H9 (cell line): ENCODE data around the gene PSMA2. TPM values are rescaled to one million over a fixed set of nuclear protein-coding genes. Genes with fewer than 3 reads are reported as not detected.

Experiments used
- DNase-seq: peaks from one replicate; pipeline ENCODE4 v3.0.0-alpha.2; 2017
- H2AFZ ChIP-seq: one replicate; pipeline ENCODE4 v1.6.1; 2013; ENCODE audit warnings: mild to moderate bottlenecking, low read length, control low read depth, moderate library complexity
- H2AK5ac ChIP-seq: 2 replicates; pipeline ENCODE4 v1.6.1; 2013; ENCODE audit warnings: low read length, control low read depth, mixed read lengths; ENCODE audit not compliant: insufficient read length
- H2BK120ac ChIP-seq: one replicate; pipeline ENCODE4 v1.6.1; 2013; ENCODE audit warnings: low read depth, mild to moderate bottlenecking, low read length, control low read depth, inconsistent platforms; ENCODE audit not compliant: poor library complexity, severe bottlenecking
- H2BK12ac ChIP-seq: 2 replicates; pipeline ENCODE4 v1.6.1; 2013; ENCODE audit warnings: low read length, control low read depth, mixed read lengths, low read depth; ENCODE audit not compliant: insufficient read length
- H2BK15ac ChIP-seq: 2 replicates; pipeline ENCODE4 v1.6.1; 2013; ENCODE audit warnings: low read depth, low read length, control low read depth
- H2BK20ac ChIP-seq: one replicate; pipeline ENCODE4 v1.6.1; 2013; ENCODE audit warnings: low read depth, mild to moderate bottlenecking, low read length, control low read depth, inconsistent platforms; ENCODE audit not compliant: poor library complexity, severe bottlenecking
- H2BK5ac ChIP-seq: 2 replicates; pipeline ENCODE4 v1.6.1; 2013; ENCODE audit warnings: low read length, control low read depth, mixed read lengths; ENCODE audit not compliant: insufficient read length
- H3K14ac ChIP-seq: 2 replicates; pipeline ENCODE4 v1.6.1; 2013; ENCODE audit warnings: low read length, control low read depth; ENCODE audit not compliant: insufficient read depth
- H3K18ac ChIP-seq: 2 replicates; pipeline ENCODE4 v1.6.1; 2013; ENCODE audit warnings: low read depth, mild to moderate bottlenecking, mixed read lengths, low read length, control low read depth; ENCODE audit not compliant: insufficient read length
- H3K23ac ChIP-seq: 2 replicates; pipeline ENCODE4 v1.6.1; 2013; ENCODE audit warnings: low read length, control low read depth, mixed read lengths, low read depth; ENCODE audit not compliant: insufficient read length
- H3K23me2 ChIP-seq: 2 replicates; pipeline ENCODE4 v1.6.1; 2013; ENCODE audit warnings: low read depth, mild to moderate bottlenecking, mixed read lengths, low read length, control low read depth; ENCODE audit not compliant: insufficient read length, poor library complexity, severe bottlenecking
- H3K27ac ChIP-seq: 2 replicates; pipeline ENCODE4 v1.5.1; 2013; ENCODE audit warnings: low read length, control low read depth, mixed read lengths, low read depth; ENCODE audit not compliant: insufficient read length
- H3K27me3 ChIP-seq: 2 replicates; pipeline ENCODE4 v1.6.1; 2013; ENCODE audit warnings: low read length, control low read depth, inconsistent platforms; ENCODE audit not compliant: insufficient read depth
- H3K4ac ChIP-seq: 2 replicates; pipeline ENCODE4 v1.6.1; 2013; ENCODE audit warnings: low read depth, mild to moderate bottlenecking, control low read depth, inconsistent platforms, low read length, moderate library complexity
- H3K4me1 ChIP-seq: 2 replicates; pipeline ENCODE4 v1.6.1; 2013; ENCODE audit warnings: low read length, control low read depth, inconsistent platforms; ENCODE audit not compliant: insufficient read depth
- H3K4me2 ChIP-seq: 2 replicates; pipeline ENCODE4 v1.6.1; 2013; ENCODE audit warnings: low read length, control low read depth, mixed read lengths; ENCODE audit not compliant: insufficient read length, insufficient read depth
- H3K56ac ChIP-seq: 2 replicates; pipeline ENCODE4 v1.6.1; 2013; ENCODE audit warnings: low read depth, mild to moderate bottlenecking, mixed read lengths, low read length, control low read depth; ENCODE audit not compliant: insufficient read length
- H3K79me1 ChIP-seq: 2 replicates; pipeline ENCODE4 v1.6.1; 2013; ENCODE audit warnings: low read depth, mild to moderate bottlenecking, moderate library complexity, low read length, control low read depth, inconsistent platforms; ENCODE audit not compliant: insufficient read depth, poor library complexity, severe bottlenecking
- H3K79me2 ChIP-seq: 2 replicates; pipeline ENCODE4 v1.6.1; 2013; ENCODE audit warnings: low read length, control low read depth, inconsistent platforms; ENCODE audit not compliant: insufficient read depth
- H3K9ac ChIP-seq: 2 replicates; pipeline ENCODE4 v1.6.1; 2013; ENCODE audit warnings: low read length, control low read depth, mixed read lengths; ENCODE audit not compliant: insufficient read length; ENCODE audit errors: extremely low read depth
- H3K9me3 ChIP-seq: one replicate; pipeline ENCODE4 v1.6.1; 2013; ENCODE audit warnings: low read depth, low read length, inconsistent platforms; ENCODE audit not compliant: control insufficient read depth
- H3T11ph ChIP-seq: one replicate; pipeline ENCODE4 v1.6.1; 2013; ENCODE audit warnings: mild to moderate bottlenecking, low read length, control low read depth, inconsistent platforms
- H4K20me1 ChIP-seq: one replicate; pipeline ENCODE4 v1.6.1; 2013; ENCODE audit not compliant: control insufficient read depth, insufficient read length, insufficient read depth
- H4K5ac ChIP-seq: 2 replicates; pipeline ENCODE4 v1.6.1; 2013; ENCODE audit warnings: low read depth, mild to moderate bottlenecking, mixed read lengths, low read length, control low read depth; ENCODE audit not compliant: insufficient read length
- H4K8ac ChIP-seq: replicated peaks from 2 replicates; pipeline ENCODE4 v1.6.1; 2013; ENCODE audit warnings: low read length, control low read depth, mixed read lengths, low read depth; ENCODE audit not compliant: insufficient read length
- H4K91ac ChIP-seq: 2 replicates; pipeline ENCODE4 v1.6.1; 2013; ENCODE audit warnings: low read depth, mild to moderate bottlenecking, moderate library complexity, mixed read lengths, low read length, control low read depth; ENCODE audit not compliant: insufficient read length
- H3K27ac Mint-ChIP-seq, 3 experiments: 2 replicates in 2 of 3; 3 replicates in 1 of 3; pipeline ENCODE4 v1.8.0; 2020 to 2021; ENCODE audit warnings: mixed read lengths in 3 of 3, mild to moderate bottlenecking in 1 of 3, moderate library complexity in 1 of 3
- H3K27me3 Mint-ChIP-seq: 2 replicates; pipeline ENCODE4 v1.8.0; 2021; ENCODE audit warnings: low read depth, mild to moderate bottlenecking, moderate library complexity, mixed read lengths
- H3K36me3 Mint-ChIP-seq, 3 experiments: 2 replicates in 2 of 3; 3 replicates in 1 of 3; pipeline ENCODE4 v1.8.0; 2020 to 2021; ENCODE audit warnings: low read depth in 3 of 3, mixed read lengths in 3 of 3; ENCODE audit not compliant: insufficient read depth in 1 of 3
- H3K4me1 Mint-ChIP-seq, 2 experiments: 2 replicates each; pipeline ENCODE4 v1.8.0; 2020; ENCODE audit warnings: mixed read lengths in 2 of 2
- H3K4me3 Mint-ChIP-seq, 2 experiments: 2 replicates in 1 of 2; 3 replicates in 1 of 2; pipeline ENCODE4 v1.8.0; 2020 to 2021; ENCODE audit warnings: mild to moderate bottlenecking in 2 of 2, mixed read lengths in 2 of 2, moderate library complexity in 1 of 2
- H3K9me3 Mint-ChIP-seq, 2 experiments: 2 replicates in 1 of 2; 3 replicates in 1 of 2; pipeline ENCODE4 v1.8.0; 2020; ENCODE audit warnings: mild to moderate bottlenecking in 2 of 2, mixed read lengths in 2 of 2, moderate library complexity in 1 of 2
- CTCF ChIP-seq: fragments of 200-600 bp; sonication (generic); conservative IDR thresholded peaks from 3 replicates; pipeline ENCODE4 v1.8.0; 2021; ENCODE audit warnings: antibody characterized with exemption, mild to moderate bottlenecking
- WGBS: extraction: QIAGEN DNeasy Blood & Tissue Kit; methylation state at CpG from one replicate; pipeline ENCODE4 v1.1.7; 2013; ENCODE audit warnings: missing lambda C conversion rate, low lambda C conversion rate, mixed read lengths; ENCODE audit not compliant: insufficient read length; ENCODE audit errors: extremely low coverage; 5-methylcytosine and 5-hydroxymethylcytosine counted together
- total RNA-seq: library from RNA; stranded (reverse); gene quantifications from 2 replicates; pipeline ENCODE4 v1.2.1, GENCODE V29; 2021

The PSMA2 gene
- total RNA-seq, 1 experiment from 2014 or later = 227 TPM

- Histone ChIP-seq H3K4me1 (no peaks in the 10 kb centered on the region), H2AK5ac (no peak overlapping the region), H3K79me2 (no peaks in the 10 kb centered on the region), H2AFZ (no peak overlapping the region), H3K4me2 (no peak overlapping the region), H2BK12ac (no peak overlapping the region), H3K79me1 (no peaks in the 10 kb centered on the region), H3K27me3 (no peaks in the 10 kb centered on the region), H3K9me3 (no peaks in the 10 kb centered on the region), H3T11ph (no peak overlapping the region), H4K91ac (no peak overlapping the region), H2BK5ac (no peak overlapping the region), H4K5ac (no peak overlapping the region), H2BK120ac (no peak overlapping the region), H3K14ac (no peak overlapping the region), H3K18ac (no peak overlapping the region), H4K8ac (no peak overlapping the region), H2BK20ac (no peak overlapping the region), H3K23me2 (no peaks in the 10 kb centered on the region), H3K9ac (no peak overlapping the region), H3K23ac (no peak overlapping the region), H3K27ac (no peak overlapping the region), H3K56ac (no peak overlapping the region), H4K20me1 (no peaks in the 10 kb centered on the region), H2BK15ac (no peak overlapping the region), H3K4ac (no peak overlapping the region)
- H3K27me3 Mint-ChIP-seq = no peaks in the 10 kb centered on the region
- no peak overlapping the region for H3K27ac Mint-ChIP-seq
- no CpG with 5 or more reads among the region's 4 CpGs for WGBS
- TF ChIP-seq CTCF = no peak
- H3K9me3 Mint-ChIP-seq = peaks cover 19 to 30% of the 10 kb centered on the region in 2 experiments; a peak in 4 of 5 replicates
- DNase-seq = no peak
- H3K4me3 Mint-ChIP-seq = no peak overlapping the region
- H3K4me1 Mint-ChIP-seq = no peaks in the 10 kb centered on the region
- peaks cover 7 to 18% (median 10%) of the 10 kb centered on the region in 3 experiments; a peak in 6 of 7 replicates for H3K36me3 Mint-ChIP-seq
Observed at GRCh38 chr7:42953994-42954393, 22.0 kb upstream of the PSMA2 start.
